Measurements from ENCODE around the gene KRTAP12-1.

The KRTAP12-1 gene, protein sequence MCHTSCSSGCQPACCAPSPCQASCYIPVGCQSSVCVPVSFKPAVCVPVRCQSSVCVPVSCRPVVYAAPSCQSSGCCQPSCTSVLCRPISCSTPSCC

GRCh38 chr21:44681861-44682579, at the start of gene KRTAP12-1:
Gene KRTAP12-1 (minus strand): TSS chr21:44682163. CDS start chr21:44682123, 40 bp downstream.
- no peak for DNase-seq

- no peak for DNase-seq
Observed at GRCh38 chr21:44730951-44731579, 49.1 kb upstream of the KRTAP12-1 start.

GRCh38 chr21:44730028-44730395, 48.0 kb upstream of the KRTAP12-1 start:
- no peak for DNase-seq

DNA sequence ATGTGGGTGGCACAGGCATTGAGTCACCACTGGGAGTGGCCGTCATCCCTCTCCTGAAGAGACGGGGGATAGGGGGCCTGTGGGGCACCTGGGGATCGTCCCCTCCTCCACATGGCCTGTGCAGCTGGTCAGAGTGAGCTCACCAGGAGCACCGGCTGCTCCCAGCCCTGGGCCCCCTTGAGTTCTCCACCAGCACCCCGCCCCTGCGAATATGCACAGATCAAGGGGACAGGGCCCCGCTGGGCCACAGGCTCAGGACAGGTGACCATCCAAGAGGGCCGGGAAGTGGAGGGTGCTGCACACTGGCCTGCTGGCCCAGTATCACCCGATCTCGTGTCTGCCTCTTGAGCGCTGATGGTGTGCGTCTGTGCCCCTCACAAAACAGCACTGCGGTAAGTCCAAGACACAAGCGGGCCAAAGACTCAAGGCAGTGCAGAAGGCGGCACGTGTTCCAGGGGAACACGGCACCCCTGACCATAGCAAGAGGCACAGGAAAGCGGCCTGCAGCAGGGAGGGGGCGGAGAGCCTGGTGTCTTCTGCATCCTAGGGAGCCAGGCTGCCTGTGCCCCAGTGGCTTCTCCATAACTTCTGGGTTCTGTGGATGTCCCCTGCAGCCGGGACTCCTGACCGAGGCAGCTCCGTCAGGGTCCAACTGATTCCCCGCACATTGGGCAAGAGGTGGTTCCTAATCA, 47.5 kb upstream of the KRTAP12-1 start:
- no peak for DNase-seq

DNA sequence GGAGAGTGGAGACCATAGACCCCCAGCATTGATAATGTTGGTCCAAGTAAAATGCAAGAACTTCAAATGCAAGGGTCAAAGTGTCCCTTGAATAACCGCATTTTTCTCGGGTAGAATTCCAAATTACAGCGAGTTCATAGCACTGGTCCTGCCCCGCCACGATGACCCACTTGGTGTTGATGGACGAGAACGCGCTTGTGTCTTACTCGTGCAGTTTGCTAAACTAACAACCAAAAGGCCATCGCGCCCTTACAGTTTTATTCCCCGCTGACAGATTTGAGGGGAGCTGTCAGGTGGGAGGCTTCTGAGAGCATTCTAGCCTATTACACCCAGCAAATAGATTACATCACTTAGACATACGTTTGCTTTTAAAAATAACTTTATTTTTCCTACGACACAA, 46.8 kb upstream of the KRTAP12-1 start:
- no peak for DNase-seq

GRCh38 chr21:44727757-44728156, 45.8 kb upstream of the KRTAP12-1 start:
- no peak for DNase-seq

DNA sequence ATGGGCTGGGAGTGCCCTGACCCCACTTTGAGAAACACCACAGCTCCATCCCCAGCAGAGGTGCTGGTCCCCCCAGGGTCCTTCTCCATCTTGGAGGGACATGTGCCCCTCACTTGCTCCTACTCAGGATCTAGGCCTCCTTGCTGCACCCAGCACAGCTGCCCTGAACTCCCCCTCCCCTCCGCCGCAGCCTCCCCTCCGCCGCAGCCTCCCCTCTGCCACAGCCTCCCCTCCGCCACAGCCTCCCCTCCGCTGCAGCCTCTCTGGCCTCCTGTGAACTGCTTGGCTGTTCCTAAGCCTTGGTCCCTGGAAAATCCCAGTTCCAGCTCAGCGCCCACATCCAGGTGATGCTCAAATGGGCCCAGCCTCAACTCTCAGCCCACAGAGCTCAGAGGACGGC, 45.4 kb upstream of the KRTAP12-1 start:
- DNase-seq, result no peak

DNA sequence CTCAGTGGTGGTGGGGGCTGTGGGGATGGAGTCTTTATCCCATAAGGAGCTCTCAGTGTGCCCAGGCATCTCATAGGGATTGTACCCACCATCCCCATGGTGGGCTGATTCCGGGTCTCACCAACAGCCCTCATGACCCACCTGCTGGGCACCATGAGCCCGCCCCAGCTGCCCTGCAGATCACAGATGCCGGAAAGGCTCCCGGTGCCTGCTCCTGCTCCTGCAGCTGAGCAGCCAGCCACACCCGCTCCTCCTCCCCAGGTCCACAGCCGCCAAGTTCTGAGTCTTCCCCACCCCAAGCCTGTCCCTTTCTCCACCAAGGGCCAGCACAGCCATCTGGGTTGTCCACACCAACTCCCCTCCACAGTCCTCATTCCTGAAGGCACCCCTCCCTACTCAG, 44.9 kb upstream of the KRTAP12-1 start:
- no peak for DNase-seq

- no peak for DNase-seq
Observed at GRCh38 chr21:44724926-44725325, 43.0 kb upstream of the KRTAP12-1 start.

- no peak for DNase-seq
Observed at GRCh38 chr21:44724196-44724595, 42.2 kb upstream of the KRTAP12-1 start.

GRCh38 chr21:44723177-44724131, 41.5 kb upstream of the KRTAP12-1 start:
- DNase-seq, result peak in 1 of 2 donors; percentile 16

GRCh38 chr21:44722731-44723130, 40.8 kb upstream of the KRTAP12-1 start:
- DNase-seq, result no peak

DNA sequence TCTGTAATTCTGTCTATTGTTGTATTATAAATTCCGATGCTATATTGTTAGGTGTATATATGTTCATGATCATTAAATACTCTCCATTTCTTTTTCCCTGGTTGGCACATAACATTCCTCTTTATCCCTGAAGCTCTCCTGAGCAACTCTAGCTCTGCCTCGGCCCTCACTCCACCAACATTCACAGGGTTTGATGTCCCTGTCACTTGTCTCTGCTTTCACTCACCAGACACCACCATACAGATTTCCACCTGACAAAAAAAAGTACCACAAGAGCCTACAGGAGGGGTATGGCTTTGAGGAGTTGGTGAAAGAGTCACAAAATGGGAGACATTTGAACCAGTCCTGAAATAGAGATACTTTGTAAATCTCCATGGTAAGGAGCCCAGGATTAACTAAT, 38.2 kb upstream of the KRTAP12-1 start:
- no peak for DNase-seq

DNA sequence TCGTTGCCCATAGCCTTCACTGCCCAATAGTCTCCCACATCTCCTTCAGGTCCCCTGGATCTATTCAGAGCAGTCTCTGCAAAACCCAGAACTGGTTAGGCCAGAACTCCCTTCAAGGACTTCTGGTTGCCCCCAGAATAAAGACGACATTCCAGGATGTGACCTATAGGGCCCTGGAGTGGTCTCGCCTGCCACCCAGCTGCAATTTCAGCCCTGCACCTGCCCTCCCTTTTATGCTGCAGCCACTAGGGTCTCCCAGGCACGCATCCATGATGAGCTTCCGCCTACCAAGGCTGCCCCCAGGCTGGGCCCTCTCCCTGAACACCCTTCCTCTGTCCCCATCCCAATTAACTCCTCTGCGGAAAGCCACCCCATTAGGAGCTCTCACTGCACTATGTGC, 36.6 kb upstream of the KRTAP12-1 start:
- DNase-seq, result no peak

DNA sequence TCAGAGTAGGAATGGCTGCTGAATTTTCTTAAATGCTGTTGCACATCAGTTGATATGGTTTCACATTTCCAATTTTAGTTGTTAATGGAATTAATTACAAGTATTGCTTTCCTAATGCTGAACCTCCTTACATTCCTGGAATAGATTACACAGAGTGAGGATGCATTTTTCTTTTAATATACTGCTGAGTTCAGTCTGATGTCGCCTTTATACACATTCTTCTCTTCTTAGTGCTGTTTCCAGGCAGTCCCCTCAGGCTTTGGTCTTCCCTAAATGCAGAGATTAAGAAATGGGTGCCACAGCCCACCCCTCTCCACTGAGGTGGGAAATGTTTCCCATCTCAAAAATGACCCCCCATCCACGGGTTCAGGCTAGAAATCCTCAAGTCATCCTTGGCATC, 36.1 kb upstream of the KRTAP12-1 start:
- DNase-seq, result no peak

GRCh38 chr21:44716984-44717383, 35.0 kb upstream of the KRTAP12-1 start:
- no peak for DNase-seq

DNA sequence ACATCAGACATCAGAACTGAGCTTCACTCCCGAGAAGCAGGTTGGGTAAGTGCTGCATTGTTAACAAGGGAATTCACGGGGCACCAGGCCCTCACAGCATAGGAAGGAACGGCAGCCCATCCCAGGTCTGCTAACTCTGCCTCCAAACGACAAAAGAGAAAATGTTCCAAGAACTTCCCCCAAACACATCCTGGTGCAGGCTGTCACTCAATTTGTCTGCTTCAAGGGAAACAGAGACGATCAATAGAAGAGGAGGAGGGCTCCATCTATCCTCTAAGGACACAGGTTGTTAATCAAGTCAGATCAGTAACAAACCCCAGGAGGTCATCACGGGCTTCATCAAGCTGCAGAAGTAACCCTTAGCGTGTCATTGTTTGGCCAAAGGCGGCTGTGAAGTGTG, 32.9 kb upstream of the KRTAP12-1 start:
- no peak for DNase-seq

- DNase-seq, result no peak
Observed at GRCh38 chr21:44713846-44714245, 31.9 kb upstream of the KRTAP12-1 start.

GRCh38 chr21:44713130-44713529, 31.2 kb upstream of the KRTAP12-1 start:
- DNase-seq, result no peak

DNA sequence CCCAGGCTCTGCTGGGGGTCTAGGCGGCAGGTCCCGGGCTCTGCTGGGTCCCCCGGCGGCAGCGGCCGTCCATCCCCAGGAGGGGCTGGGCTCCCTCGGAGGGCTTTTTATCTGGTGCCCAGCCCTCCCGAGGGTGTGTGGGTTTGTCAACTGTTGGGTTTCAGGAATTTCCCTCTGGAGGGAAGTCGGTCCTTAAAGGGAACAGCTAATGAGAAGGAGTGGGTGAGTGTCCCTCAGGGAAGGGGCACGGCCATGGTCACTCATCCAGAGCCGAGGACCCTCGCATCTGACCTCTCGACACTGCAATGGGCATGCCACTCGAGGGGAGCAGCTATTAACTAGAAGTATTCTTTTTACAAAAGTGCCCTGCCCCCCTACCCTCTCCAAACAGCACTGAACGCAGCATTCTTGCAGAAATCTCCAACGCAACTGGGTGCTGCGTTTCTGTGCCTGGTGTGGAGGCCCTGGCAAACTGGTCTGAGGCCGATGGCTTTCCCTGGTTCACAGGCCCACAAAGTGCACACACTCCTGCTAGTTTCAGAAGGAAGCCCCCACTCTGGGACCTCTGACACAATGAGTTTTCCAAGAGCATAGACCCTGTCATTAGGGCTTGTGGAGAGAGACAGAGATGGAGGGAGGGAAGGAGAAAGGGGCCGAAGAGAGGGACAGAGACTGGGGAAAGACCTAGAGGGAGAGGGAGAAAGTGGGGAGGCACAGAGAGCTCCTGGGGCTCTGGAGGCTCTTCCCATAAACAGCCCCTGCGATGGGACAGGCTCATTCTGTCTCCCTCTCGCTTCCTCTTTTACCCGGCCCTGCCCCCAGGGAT, 30.5 kb upstream of the KRTAP12-1 start:
- DNase-seq, result peak in 1 of 2 donors; percentile 2

DNA sequence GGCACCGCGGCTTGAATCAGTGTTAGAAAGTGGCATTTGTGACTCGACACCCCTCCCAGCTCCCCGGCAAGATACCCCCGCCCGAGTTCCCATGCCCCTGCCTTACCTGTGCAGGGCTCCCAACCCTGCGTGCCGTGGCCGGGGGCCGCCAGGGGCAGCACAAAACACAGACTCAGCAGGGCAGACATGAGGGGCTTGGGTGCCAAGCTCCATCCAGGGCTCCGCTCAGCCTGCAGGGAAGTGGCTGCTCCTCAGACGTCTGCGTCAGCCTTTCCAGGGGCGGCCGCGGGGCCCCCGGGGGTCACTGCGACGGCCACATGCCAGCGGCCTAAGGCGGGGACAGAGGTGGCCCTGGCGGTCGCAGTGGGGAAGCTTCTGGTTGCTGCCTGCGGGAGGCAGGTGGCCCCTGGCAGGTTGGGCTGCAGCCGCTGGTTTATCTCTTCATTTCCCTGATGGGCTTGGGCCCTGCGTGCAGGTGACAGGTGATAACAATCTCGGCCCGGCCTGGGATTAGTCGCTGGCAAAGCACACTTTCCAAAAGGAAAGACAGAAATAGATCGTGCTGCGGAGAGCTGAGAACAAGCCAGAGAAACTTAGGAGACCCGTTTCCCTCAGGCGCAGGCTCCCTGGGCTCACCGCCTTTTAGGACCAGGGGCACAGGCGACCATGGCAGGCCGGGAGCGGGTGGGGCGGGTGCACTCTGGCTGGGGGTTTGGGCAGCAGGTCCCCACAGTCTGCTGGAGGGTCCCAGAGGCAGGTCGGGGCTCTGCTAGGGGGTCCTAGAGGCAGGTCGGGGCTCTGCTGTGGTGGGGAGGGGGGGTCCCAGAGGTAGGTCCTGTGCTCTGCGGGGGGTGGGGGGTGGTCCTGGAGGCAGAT, 29.6 kb upstream of the KRTAP12-1 start, which contains the start of gene TSPEAR:
TSPEAR (minus strand) TSS at position 246 of the 876 bp plus-strand sequence; CDS start at position 188, 58 bp downstream.
- DNase-seq, result peak in 1 of 2 donors; percentile 10

Data from CD4-positive, alpha-beta T cell treated with Interleukin-4 for 1 hour (primary cell).